Midbrain (tissue), 1 donor: ENCODE data around the gene ZNF207.
"Not testable (repeated sequence)": the region's sequence is repeated elsewhere in the genome, so short reads cannot be mapped to it uniquely, and the experiment has no call there.

Experiments used
- DNase-seq: peaks from one replicate; lab custom pipeline; 2025; lab: John Stamatoyannopoulos, UW

Gene ZNF207

DNA sequence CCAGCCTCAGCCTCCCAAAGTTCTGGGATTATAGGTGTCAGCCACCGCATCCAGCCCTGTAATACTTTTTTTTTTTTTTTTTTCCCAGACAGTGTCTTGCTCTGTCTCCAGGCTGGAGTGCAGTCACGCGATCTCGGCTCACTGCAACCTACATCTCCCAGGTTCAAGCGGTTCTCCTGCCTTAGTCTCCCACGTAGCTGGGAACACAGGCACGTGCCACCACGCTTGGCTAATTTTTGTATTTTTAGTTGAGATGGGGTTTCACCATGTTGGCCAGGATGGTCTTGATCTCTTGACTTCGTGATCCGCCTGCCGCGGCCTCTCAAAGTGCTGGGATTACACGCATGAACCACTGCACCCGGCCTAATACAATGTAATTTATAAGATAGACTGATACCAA is 38.2 kb downstream of the ZNF207 start:
- not testable (repeated sequence) for DNase-seq

DNA sequence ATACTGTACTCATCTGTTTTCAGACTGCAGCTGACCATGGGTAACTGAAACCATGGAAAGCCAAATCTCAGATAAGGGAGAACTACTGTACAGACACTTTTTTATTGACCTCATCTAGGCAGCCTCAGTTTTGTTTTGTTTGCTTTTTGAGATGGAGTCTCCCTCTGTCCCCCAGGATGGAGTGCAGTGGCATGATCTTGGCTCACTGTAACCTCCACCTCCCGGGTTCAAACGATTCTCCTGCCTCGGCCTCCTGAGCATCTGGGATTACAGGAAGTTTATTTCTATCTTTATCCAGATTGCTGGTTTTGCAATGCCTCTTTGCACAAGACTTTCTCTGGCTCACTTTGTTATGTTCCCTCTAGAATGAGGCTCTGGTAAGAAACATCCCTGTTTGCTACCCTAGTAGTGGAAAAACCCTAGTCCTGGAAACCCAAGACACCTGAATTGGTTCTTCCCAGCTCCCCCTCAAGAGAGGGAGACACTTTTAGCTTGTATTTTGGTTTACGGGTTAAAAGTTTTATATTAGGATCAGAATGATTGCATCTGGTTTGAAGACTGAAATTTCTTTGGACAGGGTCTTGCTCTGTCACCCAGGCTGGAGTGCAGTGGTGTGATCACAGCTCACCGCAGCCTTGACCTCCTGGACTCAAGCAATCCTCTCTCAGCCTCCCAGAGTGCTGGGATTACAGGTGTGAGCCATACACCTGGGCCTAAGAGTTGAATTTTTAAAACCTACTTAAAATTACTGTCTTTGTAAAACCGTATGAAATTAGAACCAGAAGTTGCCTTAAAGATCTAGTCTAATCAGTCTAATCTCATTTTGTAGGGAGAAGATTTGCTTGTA is 38.9 kb downstream of the ZNF207 start:
- DNase-seq = no peak

DNA sequence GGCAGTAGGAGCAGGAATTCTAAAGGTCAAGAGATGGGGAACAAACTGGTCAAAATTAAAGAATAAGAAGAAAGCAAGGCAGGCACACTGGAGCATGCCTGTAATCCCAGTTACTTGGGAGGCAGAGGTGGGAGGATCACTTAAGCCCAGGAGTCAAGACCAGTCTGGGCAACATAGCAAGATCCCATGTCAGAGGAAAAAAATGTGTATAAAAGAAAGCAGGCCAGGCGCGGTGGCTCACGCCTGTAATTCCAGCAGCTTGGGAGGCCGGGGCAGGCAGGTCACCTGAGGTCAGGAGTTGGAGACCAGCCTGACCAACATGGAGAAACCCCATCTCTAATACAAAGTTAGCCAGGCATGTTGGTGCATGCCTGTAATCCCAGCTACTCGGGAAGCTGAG is 43.9 kb downstream of the ZNF207 start:
- DNase-seq = no peak

DNA sequence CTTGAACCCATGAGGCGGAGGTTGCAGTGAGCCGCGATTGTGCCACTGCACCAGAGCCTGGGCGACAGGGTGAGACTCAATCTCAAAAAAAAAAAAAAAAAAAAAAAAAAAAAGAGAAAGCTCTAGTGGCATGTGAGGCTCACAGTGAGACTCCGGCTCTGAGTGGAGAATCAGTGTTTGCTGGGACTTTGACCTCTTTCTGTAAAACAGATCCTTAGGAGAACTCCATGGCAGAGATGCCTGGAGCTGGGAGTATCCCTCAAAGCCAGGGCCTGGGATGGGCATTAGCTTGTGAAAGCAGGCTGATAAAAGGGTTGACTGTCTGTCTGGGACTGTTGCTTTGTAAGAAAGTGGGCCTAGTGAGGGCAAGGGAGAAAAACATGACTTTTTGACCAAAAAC is 46.4 kb downstream of the ZNF207 start:
- DNase-seq = no peak

DNA sequence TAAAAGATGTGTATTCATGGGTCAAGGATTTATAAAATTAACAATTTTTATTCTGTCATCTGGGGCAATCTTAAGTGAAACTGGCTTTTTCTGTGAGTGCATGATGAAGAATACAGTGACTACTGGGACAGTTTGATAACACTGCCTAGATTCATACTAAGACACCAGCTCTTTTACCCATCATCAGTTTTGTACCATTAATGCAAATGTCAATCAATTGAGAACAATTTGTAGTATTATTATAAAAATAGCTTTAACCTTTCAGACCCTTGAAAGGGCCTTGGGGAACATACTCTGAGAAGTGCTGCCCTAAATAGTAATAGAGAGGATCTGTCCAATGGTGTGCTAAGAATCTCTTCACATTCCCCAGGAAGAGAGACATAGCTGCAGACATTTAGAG is 49.0 kb downstream of the ZNF207 start:
- no peak for DNase-seq

DNA sequence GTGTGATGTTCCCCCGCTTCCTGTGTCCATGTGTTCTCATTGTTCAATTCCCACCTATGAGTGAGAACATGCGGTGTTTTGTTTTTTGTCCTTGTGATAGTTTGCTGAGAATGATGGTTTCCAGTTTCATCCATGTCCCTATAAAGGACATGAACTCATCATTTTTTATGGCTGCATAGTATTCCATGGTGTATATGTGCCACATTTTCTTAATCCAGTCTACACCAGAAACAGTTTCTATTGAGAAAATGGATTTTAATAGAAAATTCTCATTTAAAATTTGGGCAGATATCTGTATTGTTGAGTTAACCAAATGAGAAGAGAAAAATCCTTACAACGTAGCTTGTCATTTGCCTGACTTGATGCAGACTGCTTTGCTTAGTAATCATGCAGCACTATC is 60.1 kb downstream of the ZNF207 start:
- DNase-seq = not testable (repeated sequence)

DNA sequence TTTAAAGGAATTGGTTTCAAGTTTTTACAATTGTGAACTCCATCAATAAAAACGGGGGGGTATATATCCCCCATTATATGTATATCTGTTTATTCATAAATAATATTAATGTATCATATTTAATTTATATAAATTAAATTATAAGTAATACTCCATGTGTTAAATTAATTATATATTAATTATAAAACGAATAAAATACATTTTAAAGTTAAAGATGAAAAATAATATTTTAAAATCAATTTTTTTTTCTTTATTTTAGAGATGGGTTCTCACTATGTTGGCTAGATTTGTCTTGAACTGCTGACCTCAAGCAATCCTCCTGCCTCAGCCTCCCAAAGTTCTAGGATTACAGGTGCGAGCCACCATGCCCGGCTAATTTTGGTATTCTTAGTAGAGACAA is 76.9 kb downstream of the ZNF207 start:
- no peak for DNase-seq

DNA sequence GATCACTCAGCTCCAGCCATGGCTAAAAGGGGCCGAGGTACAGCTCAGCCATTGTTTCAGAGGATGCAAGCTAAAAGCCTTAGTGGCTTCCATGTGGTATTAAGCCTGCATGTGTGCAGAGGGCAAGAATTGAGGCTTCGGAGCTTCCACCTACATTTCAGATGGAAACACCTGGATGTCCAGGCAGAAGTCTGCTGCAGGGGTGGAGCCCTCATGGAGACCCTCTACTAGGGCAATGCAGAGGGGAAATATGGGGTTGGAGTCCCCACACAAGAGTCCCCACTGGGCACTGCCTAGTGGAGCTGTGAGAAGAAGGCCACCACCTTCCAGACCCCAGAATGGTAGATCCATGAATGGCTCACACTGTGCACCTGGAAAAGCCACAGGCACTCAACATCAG is 79.6 kb downstream of the ZNF207 start:
- DNase-seq = no peak
